IMR-90 (cell line): ENCODE data around the gene CLCA1. TPM values are rescaled to one million over a fixed set of nuclear protein-coding genes. Genes with fewer than 3 reads are reported as not detected.

Experiments used
- ATAC-seq: fragments of 200-7000 bp; cut with Tn5 transposase; 2 replicates; pipeline ENCODE4 v1.9.1; 2020; ENCODE audit warnings: low read depth, mild to moderate bottlenecking, moderate library complexity
- BruUV-seq: library from RNA; stranded (reverse); fragments of 400-500 nt; replicated peaks from 2 replicates; lab custom pipeline; 2021; lab: Mats Ljungman, UMichigan
- CTCF ChIA-PET: fragments of 300-600 bp; formaldehyde crosslinking; extraction: SDS; loops from one replicate; lab custom pipeline; 2021; ENCODE audit warnings: antibody characterized with exemption; lab: Yijun Ruan, JAX
- POLR2A ChIA-PET: fragments of 300-600 bp; sonication (Branson Sonifier 250); formaldehyde crosslinking; loops from one replicate; lab custom pipeline; 2022; ENCODE audit warnings: antibody characterized with exemption; ENCODE audit not compliant: unreplicated experiment; lab: Charles Lee
- DNase-seq: peaks from one replicate; pipeline ENCODE4 v3.0.0; 2013
- H2AFZ ChIP-seq: replicated peaks from 2 replicates; pipeline ENCODE3; 2013; ENCODE audit warnings: low read length, mild to moderate bottlenecking; ENCODE audit not compliant: poor library complexity
- H2AK5ac ChIP-seq: 2 replicates; pipeline ENCODE4 v1.6.1; 2013; ENCODE audit warnings: low read depth, low read length, inconsistent platforms
- H2AK9ac ChIP-seq: replicated peaks from 2 replicates; pipeline ENCODE3; 2013; ENCODE audit warnings: mild to moderate bottlenecking, low read depth, low read length, moderate library complexity; ENCODE audit not compliant: poor library complexity
- H2BK120ac ChIP-seq: 2 replicates; pipeline ENCODE4 v1.6.1; 2013; ENCODE audit warnings: low read depth, low read length, inconsistent platforms
- H2BK15ac ChIP-seq: 3 replicates; pipeline ENCODE4 v1.6.1; 2013; ENCODE audit warnings: low read depth, low read length, inconsistent platforms
- H2BK20ac ChIP-seq: 2 replicates; pipeline ENCODE4 v1.6.1; 2013; ENCODE audit warnings: low read depth, mild to moderate bottlenecking, inconsistent platforms, low read length, moderate library complexity
- H2BK5ac ChIP-seq: 2 replicates; pipeline ENCODE4 v1.6.1; 2013; ENCODE audit warnings: mild to moderate bottlenecking, low read depth, low read length, inconsistent platforms; ENCODE audit not compliant: poor library complexity, severe bottlenecking
- H3K14ac ChIP-seq: replicated peaks from 2 replicates; pipeline ENCODE4 v1.6.1; 2013; ENCODE audit warnings: low read depth, low read length, inconsistent platforms
- H3K18ac ChIP-seq: 2 replicates; pipeline ENCODE4 v1.6.1; 2013; ENCODE audit warnings: low read depth, low read length, control low read depth
- H3K23ac ChIP-seq: 2 replicates; pipeline ENCODE4 v1.6.1; 2013; ENCODE audit warnings: low read depth, low read length, inconsistent platforms
- H3K27ac ChIP-seq: 2 replicates; pipeline ENCODE4 v1.5.1; 2013; ENCODE audit warnings: mild to moderate bottlenecking, control low read depth, low read length; ENCODE audit not compliant: insufficient read depth
- H3K27me3 ChIP-seq: 2 replicates; pipeline ENCODE4 v1.6.1; 2013; ENCODE audit warnings: low read length; ENCODE audit not compliant: control insufficient read depth, insufficient read depth
- H3K36me3 ChIP-seq: 2 replicates; pipeline ENCODE4 v1.6.1; 2013; ENCODE audit warnings: low read length, mixed read lengths; ENCODE audit not compliant: control insufficient read depth, insufficient read depth
- H3K4ac ChIP-seq: 2 replicates; pipeline ENCODE4 v1.6.1; 2013; ENCODE audit warnings: low read depth, low read length, inconsistent platforms
- H3K4me1 ChIP-seq: 2 replicates; pipeline ENCODE4 v1.6.1; 2013; ENCODE audit warnings: low read length, mixed read lengths; ENCODE audit not compliant: control insufficient read depth, insufficient read depth
- H3K4me2 ChIP-seq: 2 replicates; pipeline ENCODE4 v1.6.1; 2013; ENCODE audit warnings: low read depth, mild to moderate bottlenecking, control low read depth, low read length, moderate library complexity
- H3K4me3 ChIP-seq: 2 replicates; pipeline ENCODE4 v1.5.1; 2013; ENCODE audit warnings: low read depth, mild to moderate bottlenecking, control low read depth, low read length, moderate library complexity; ENCODE audit not compliant: insufficient read depth
- H3K56ac ChIP-seq: 2 replicates; pipeline ENCODE4 v1.6.1; 2013; ENCODE audit warnings: low read length, inconsistent platforms; ENCODE audit not compliant: insufficient read depth; ENCODE audit errors: extremely low read depth
- H3K79me1 ChIP-seq, 2 experiments: 2 replicates each; pipeline ENCODE4 v1.6.1; 2013; ENCODE audit warnings: low read length in 2 of 2, inconsistent platforms in 1 of 2, low read depth in 1 of 2
- H3K9ac ChIP-seq: 2 replicates; pipeline ENCODE4 v1.6.1; 2013; ENCODE audit warnings: low read depth, low read length, control low read depth
- H3K9me1 ChIP-seq: 2 replicates; pipeline ENCODE4 v1.6.1; 2013; ENCODE audit warnings: low read length, inconsistent platforms; ENCODE audit not compliant: insufficient read depth
- H3K9me3 ChIP-seq: 2 replicates; pipeline ENCODE4 v1.6.1; 2013; ENCODE audit warnings: low read length; ENCODE audit not compliant: control insufficient read depth, insufficient read depth
- H4K20me1 ChIP-seq: 2 replicates; pipeline ENCODE4 v1.6.1; 2013; ENCODE audit warnings: low read length, inconsistent platforms; ENCODE audit not compliant: insufficient read depth
- H4K5ac ChIP-seq: 2 replicates; pipeline ENCODE4 v1.6.1; 2013; ENCODE audit warnings: mild to moderate bottlenecking, low read depth, low read length, control low read depth
- H4K8ac ChIP-seq, 2 experiments: 2 replicates each; pipeline ENCODE4 v1.6.1; 2013; ENCODE audit warnings: low read depth in 2 of 2, low read length in 2 of 2, control low read depth in 1 of 2, inconsistent platforms in 1 of 2
- H4K91ac ChIP-seq: 2 replicates; pipeline ENCODE4 v1.6.1; 2013; ENCODE audit warnings: low read depth, low read length, inconsistent platforms; ENCODE audit not compliant: insufficient read depth
- BHLHE40 ChIP-seq: fragments of 150-350 bp; IDR thresholded peaks from 2 replicates; pipeline ENCODE4 v1.6.1; 2016; ENCODE audit warnings: mild to moderate bottlenecking, low read depth, low read length
- CEBPB ChIP-seq: IDR thresholded peaks from 2 replicates; pipeline ENCODE4 v1.6.1; 2012; ENCODE audit warnings: low read depth, low read length, improper control_type of control experiment
- CHD1 ChIP-seq: IDR thresholded peaks from 2 replicates; pipeline ENCODE4 v1.6.1; 2012; ENCODE audit warnings: low read depth, low read length, improper control_type of control experiment
- ELK1 ChIP-seq: fragments of 150-350 bp; IDR thresholded peaks from 2 replicates; pipeline ENCODE4 v1.6.1; 2016; ENCODE audit warnings: low read depth, mild to moderate bottlenecking, low read length, moderate library complexity, borderline replicate concordance
- FOS ChIP-seq: fragments of 150-350 bp; IDR thresholded peaks from 2 replicates; pipeline ENCODE4 v1.6.1; 2016; ENCODE audit warnings: low read depth, low read length
- MAFK ChIP-seq: IDR thresholded peaks from 2 replicates; pipeline ENCODE4 v1.6.1; 2012; ENCODE audit warnings: low read depth, low read length, improper control_type of control experiment
- MAZ ChIP-seq: IDR thresholded peaks from 2 replicates; pipeline ENCODE4 v1.6.1; 2012; ENCODE audit warnings: low read depth, mild to moderate bottlenecking, low read length, improper control_type of control experiment, moderate library complexity, borderline replicate concordance
- MXI1 ChIP-seq: IDR thresholded peaks from 2 replicates; pipeline ENCODE4 v1.6.1; 2012; ENCODE audit warnings: low read depth, mild to moderate bottlenecking, low read length, moderate library complexity, borderline replicate concordance
- NFE2L2 ChIP-seq: fragments of 150-350 bp; IDR thresholded peaks from 2 replicates; pipeline ENCODE4 v1.6.1; 2016; ENCODE audit warnings: low read depth, mild to moderate bottlenecking, low read length
- POLR2A ChIP-seq: IDR thresholded peaks from 2 replicates; pipeline ENCODE4 v1.6.1; 2012; ENCODE audit warnings: mild to moderate bottlenecking, low read depth, low read length
- RAD21 ChIP-seq: IDR thresholded peaks from 2 replicates; pipeline ENCODE4 v1.6.1; 2012; ENCODE audit warnings: low read length, improper control_type of control experiment
- RCOR1 ChIP-seq: IDR thresholded peaks from 2 replicates; pipeline ENCODE4 v1.6.1; 2012; ENCODE audit warnings: mild to moderate bottlenecking, low read length, improper control_type of control experiment; ENCODE audit not compliant: insufficient replicate concordance
- RFX5 ChIP-seq: IDR thresholded peaks from 2 replicates; pipeline ENCODE4 v1.8.0; 2012; ENCODE audit warnings: low read depth, mild to moderate bottlenecking, low read length, moderate library complexity
- SMC3 ChIP-seq: fragments of 150-350 bp; IDR thresholded peaks from 2 replicates; pipeline ENCODE4 v1.6.1; 2016; ENCODE audit warnings: low read depth, mild to moderate bottlenecking, antibody characterized with exemption, low read length, moderate library complexity
- USF2 ChIP-seq: fragments of 150-350 bp; IDR thresholded peaks from 2 replicates; pipeline ENCODE4 v1.6.1; 2017; ENCODE audit warnings: mild to moderate bottlenecking, antibody characterized with exemption, low read length, low read depth
- dilution Hi-C: fragments of 300-500 bp; cut with HindIII; formaldehyde crosslinking; loops from one replicate; pipeline ENCODE4 v1.14.3; 2018; ENCODE audit warnings: low sequenced_read_pairs; ENCODE audit not compliant: unreplicated experiment
- in situ Hi-C: fragments of 300-500 bp; cut with MboI; formaldehyde crosslinking; loops from 3 replicates; pipeline ENCODE4 v1.14.3; 2019; ENCODE audit warnings: low sequenced_read_pairs, inconsistent platforms, mixed read lengths
- intact Hi-C: fragments of 100-400 bp; cut with micrococcal nuclease; formaldehyde crosslinking; loops from 2 replicates; pipeline ENCODE4 v1.10.0; 2022
- polyA plus RNA-seq, 3 experiments: library from polyadenylated mRNA; depleted of rRNA; stranded (reverse); fragments of >200 nt; gene quantifications; 2 replicates each; pipeline ENCODE4 v1.2.3, GENCODE V29; 2012; ENCODE audit warnings: low replicate concordance in 1 of 3
- total RNA-seq: library from RNA; depleted of rRNA; stranded (reverse); fragments of >200 nt; gene quantifications from 2 replicates; pipeline ENCODE4 v1.2.3, GENCODE V29; 2012
- TF ChIP-seq, protein P1 (sequence below): conservative IDR thresholded peaks from 2 replicates; pipeline ENCODE4 v1.5.1; 2012; ENCODE audit warnings: mild to moderate bottlenecking, low read depth, low read length, improper control_type of control experiment

Gene CLCA1
- total and polyA plus RNA-seq, 2 of the 4 experiments (the other 2 are of a cell fraction), result not detected

DNA sequence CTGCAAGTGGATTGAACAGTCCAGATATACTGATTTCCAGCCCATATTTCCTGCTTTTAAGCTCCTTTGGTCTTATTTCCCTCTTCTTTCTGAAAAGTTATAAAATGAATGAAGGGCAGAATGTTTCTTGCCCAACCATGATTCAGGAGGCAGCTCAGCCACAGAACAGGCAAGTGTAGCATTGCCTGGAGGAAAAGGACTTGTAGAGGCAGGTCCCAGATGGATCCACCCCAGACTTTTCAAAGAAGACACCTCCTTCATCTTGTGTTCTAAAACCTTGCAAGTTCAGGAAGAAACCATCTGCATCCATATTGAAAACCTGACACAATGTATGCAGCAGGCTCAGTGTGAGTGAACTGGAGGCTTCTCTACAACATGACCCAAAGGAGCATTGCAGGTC, 44.9 kb upstream of the CLCA1 start, which contains the start of gene CLCA2:
Gene CLCA2 (plus strand): TSS at position 299 of the 400 bp plus-strand sequence. CDS start 77 bp downstream, at position 376.
- dilution Hi-C loops (no loop called here), in situ Hi-C loops (no loop called here), intact Hi-C loops (no loop called here)
- Histone ChIP-seq H2AK5ac (no peak within 1 kb of the TSS), H3K79me1 (no peaks in the 10 kb centered on the region), H2BK20ac (no peak within 1 kb of the TSS), H3K9me1 (no peaks in the 10 kb centered on the region), H4K8ac (no peak within 1 kb of the TSS), H3K56ac (no peak within 1 kb of the TSS), H3K9me3 (no peaks in the 10 kb centered on the region), H3K4me3 (no peak within 1 kb of the TSS), H3K4ac (no peak within 1 kb of the TSS), H3K14ac (no peak within 1 kb of the TSS), H4K20me1 (no peaks in the 10 kb centered on the region), H2AK9ac (no peak within 1 kb of the TSS), H3K9ac (no peak within 1 kb of the TSS), H4K91ac (no peak within 1 kb of the TSS), H2BK120ac (no peak within 1 kb of the TSS), H3K4me1 (no peaks in the 10 kb centered on the region), H2BK15ac (no peak within 1 kb of the TSS), H3K36me3 (no peaks in the 10 kb centered on the region), H3K18ac (no peak within 1 kb of the TSS), H2BK5ac (no peak within 1 kb of the TSS), H4K5ac (no peak within 1 kb of the TSS), H3K27ac (no peak within 1 kb of the TSS), H3K4me2 (no peak within 1 kb of the TSS), H3K27me3 (0 out of 2 replicates have a peak, but pooled peaks cover 3% of the 10 kb centered on the region), H3K23ac (no peak within 1 kb of the TSS), H2AFZ (no peak within 1 kb of the TSS)
- DNase-seq (no peak), ATAC-seq (peak; percentile 27; the same call in 1 of the 2 replicates)
- TF ChIP-seq BHLHE40 (no peak), MAFK (no peak), MAZ (no peak), NFE2L2 (no peak), USF2 (no peak), ELK1 (no peak), CEBPB (no peak), CHD1 (no peak), POLR2A (no peak), RFX5 (no peak), SMC3 (no peak), FOS (no peak), RAD21 (no peak), MXI1 (no peak), RCOR1 (no peak)
- TF ChIP-seq, protein P1, sequence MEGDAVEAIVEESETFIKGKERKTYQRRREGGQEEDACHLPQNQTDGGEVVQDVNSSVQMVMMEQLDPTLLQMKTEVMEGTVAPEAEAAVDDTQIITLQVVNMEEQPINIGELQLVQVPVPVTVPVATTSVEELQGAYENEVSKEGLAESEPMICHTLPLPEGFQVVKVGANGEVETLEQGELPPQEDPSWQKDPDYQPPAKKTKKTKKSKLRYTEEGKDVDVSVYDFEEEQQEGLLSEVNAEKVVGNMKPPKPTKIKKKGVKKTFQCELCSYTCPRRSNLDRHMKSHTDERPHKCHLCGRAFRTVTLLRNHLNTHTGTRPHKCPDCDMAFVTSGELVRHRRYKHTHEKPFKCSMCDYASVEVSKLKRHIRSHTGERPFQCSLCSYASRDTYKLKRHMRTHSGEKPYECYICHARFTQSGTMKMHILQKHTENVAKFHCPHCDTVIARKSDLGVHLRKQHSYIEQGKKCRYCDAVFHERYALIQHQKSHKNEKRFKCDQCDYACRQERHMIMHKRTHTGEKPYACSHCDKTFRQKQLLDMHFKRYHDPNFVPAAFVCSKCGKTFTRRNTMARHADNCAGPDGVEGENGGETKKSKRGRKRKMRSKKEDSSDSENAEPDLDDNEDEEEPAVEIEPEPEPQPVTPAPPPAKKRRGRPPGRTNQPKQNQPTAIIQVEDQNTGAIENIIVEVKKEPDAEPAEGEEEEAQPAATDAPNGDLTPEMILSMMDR, result no peak
- CTCF ChIA-PET, result no interaction called here
- no TSS peak for BruUV-seq
- POLR2A ChIA-PET, result no interaction called here
